Bronchial epithelial cell (primary cell): ENCODE results near the gene FAM13A. TPM values are rescaled to one million over a fixed set of nuclear protein-coding genes. Genes with fewer than 3 reads are reported as not detected.

Experiments used
- DNase-seq: peaks from one replicate; pipeline ENCODE4 v3.0.0-alpha.2; 2010; ENCODE audit warnings: low read depth
- FAIRE-seq: peaks from 2 replicates; lab custom pipeline; 2011; peaks lifted over from hg19 to GRCh38; lab: Jason Lieb, UNC
- H3K27me3 ChIP-seq: 2 replicates; pipeline ENCODE4 v1.5.1; 2011; ENCODE audit warnings: low read length; ENCODE audit not compliant: control insufficient read depth, insufficient read depth
- H3K36me3 ChIP-seq: 2 replicates; pipeline ENCODE4 v1.5.1; 2011; ENCODE audit warnings: low read length; ENCODE audit not compliant: control insufficient read depth, insufficient read depth
- H3K4me3 ChIP-seq: 2 replicates; pipeline ENCODE4 v1.5.1; 2011; ENCODE audit warnings: mild to moderate bottlenecking, low read depth, low read length, control low read depth
- total RNA-seq: library from RNA; depleted of rRNA; stranded (reverse); fragments of >200 nt; gene quantifications from 2 replicates; pipeline ENCODE4 v1.2.1, GENCODE V29; 2014
- TF ChIP-seq, protein P1 (sequence below): IDR thresholded peaks from 2 replicates; pipeline ENCODE4 v1.5.1; 2011; ENCODE audit warnings: mild to moderate bottlenecking, moderate library complexity, low read length, control low read depth, inconsistent platforms; ENCODE audit not compliant: insufficient read depth, severe bottlenecking

Gene FAM13A
- total RNA-seq, 1 donor from 2014 or later: 5.8 TPM

DNA sequence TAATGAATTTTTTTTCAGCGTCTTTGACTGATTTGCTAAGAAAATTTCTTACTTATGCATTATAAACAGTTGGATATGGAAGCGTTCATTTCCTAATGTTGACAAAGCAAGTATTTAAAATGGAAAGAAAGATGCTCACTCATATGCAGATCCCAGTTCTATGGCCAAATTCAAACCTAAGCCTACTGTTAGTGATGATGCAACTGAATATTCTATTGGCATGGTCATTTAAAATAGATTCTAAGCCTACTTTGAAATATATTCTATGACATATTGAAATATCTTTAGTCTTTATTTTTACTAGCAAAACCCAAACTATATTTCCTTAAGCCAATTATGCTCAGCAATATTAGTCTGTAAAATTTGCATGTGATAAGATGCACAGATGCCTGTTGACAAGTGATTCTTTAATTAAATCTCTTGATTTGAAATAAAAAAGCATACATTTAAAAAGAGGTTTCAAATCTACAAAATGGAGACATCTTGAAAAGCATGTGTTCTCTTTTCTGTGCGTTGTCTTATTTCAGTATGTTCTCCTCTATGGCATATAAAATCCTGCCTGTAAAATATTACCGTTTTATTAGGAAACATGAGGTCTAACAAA, 262.8 kb downstream of the FAM13A start:
- FAIRE-seq: no peak
- H3K27me3 ChIP-seq: no peaks in the 10 kb centered on the region
- no peaks in the 10 kb centered on the region for H3K36me3 ChIP-seq
- H3K4me3 ChIP-seq: no peak overlapping the region
- DNase-seq: no peak
- TF ChIP-seq, protein P1, sequence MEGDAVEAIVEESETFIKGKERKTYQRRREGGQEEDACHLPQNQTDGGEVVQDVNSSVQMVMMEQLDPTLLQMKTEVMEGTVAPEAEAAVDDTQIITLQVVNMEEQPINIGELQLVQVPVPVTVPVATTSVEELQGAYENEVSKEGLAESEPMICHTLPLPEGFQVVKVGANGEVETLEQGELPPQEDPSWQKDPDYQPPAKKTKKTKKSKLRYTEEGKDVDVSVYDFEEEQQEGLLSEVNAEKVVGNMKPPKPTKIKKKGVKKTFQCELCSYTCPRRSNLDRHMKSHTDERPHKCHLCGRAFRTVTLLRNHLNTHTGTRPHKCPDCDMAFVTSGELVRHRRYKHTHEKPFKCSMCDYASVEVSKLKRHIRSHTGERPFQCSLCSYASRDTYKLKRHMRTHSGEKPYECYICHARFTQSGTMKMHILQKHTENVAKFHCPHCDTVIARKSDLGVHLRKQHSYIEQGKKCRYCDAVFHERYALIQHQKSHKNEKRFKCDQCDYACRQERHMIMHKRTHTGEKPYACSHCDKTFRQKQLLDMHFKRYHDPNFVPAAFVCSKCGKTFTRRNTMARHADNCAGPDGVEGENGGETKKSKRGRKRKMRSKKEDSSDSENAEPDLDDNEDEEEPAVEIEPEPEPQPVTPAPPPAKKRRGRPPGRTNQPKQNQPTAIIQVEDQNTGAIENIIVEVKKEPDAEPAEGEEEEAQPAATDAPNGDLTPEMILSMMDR: no peak

DNA sequence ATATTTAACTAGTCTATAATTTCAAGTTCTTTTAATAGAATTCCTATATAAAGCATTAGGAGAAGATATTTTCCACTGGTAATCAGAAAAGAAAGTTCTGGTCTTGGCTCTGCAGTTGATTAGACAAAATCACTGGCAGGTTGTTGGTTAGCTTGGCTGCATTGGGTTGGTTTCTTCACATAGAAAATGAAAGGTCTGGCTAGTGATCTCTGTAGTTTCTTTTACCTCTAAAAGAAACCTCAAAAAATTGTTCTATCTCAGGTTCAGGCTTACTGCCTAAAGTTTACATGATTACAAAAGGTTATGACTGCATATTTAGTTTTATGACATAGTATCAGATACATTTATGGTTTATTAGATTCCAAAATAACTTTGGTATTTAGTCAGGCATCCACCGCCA, 263.5 kb downstream of the FAM13A start:
- TF ChIP-seq, protein P1: no peak
- DNase-seq: no peak
- FAIRE-seq: no peak

DNA sequence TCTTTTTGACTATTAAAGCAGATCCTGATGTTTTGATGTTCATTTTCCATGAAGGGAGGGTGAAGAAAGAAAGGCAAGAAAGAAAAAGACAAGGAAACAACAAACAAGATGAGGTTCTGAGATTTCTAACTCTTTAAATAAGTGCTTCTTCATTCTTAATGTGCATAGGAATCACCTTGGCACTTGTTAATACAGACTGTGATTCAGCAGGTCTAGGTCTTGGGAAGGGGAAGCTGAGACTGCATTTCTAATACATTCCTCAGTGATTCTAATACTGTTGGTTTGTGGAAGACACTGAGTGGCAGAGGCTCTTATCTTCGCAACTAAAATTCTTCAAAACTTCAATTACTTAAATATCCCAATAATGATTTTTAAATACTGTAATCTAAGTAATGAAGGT, 264.2 kb downstream of the FAM13A start:
- TF ChIP-seq, protein P1: no peak
- H3K4me3 ChIP-seq: no peak overlapping the region
- no peak for FAIRE-seq
- H3K27me3 ChIP-seq: no peaks in the 10 kb centered on the region
- DNase-seq: no peak
- no peaks in the 10 kb centered on the region for H3K36me3 ChIP-seq

More for the DNA sequence above, 263.5 kb downstream of the FAM13A start:
- Histone ChIP-seq H3K27me3 (no peaks in the 10 kb centered on the region), H3K4me3 (no peak overlapping the region), H3K36me3 (no peaks in the 10 kb centered on the region)

DNA sequence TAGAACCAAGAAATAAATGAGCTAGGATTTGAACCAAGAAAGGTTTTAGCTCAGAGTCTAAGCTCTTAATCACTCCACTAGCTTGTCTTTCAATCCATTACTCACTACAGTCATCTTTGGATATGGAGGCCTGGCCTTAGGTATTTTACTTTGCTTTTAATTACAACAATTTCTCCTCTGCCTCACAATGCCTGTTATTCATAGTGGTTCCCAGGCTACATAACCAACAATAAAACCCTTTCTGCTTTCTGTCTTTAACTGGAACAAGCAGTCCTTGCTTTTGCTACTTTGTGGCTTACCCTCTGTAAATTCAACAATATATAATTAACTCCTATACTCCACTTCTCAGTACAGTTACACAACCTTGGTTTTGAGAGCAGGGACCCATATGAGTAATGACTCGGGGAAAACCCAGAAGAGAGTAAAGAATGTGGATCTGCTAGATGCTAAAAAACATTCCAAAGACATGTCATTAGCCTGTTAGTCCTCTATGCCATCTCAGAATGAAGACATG, 264.7 kb downstream of the FAM13A start:
- no peak for FAIRE-seq

DNA sequence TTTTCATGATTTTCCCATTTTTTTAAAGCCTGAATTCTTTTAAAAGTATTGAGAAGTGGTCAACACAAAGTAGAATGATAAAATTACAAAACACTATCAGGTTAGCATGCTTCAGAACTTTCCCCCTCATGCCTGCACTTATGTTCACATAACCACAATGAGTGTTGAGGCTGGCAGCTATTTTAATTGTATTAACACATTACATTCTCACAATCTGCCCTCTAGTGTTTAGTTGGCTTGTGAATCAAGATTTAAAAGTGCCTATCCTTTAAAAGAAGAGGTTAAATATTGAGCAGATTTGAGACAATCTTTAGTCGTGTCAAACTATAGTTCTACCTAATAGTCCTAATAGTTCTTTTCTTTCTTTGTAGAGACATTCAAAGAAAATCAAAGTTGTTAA, 265.7 kb downstream of the FAM13A start:
- TF ChIP-seq, protein P1: peak; percentile 6
- peak; percentile 51 for DNase-seq
- Histone ChIP-seq H3K36me3 (no peaks in the 10 kb centered on the region), H3K4me3 (no peak overlapping the region), H3K27me3 (no peaks in the 10 kb centered on the region)
- FAIRE-seq: no peak

More for the DNA sequence above, 264.7 kb downstream of the FAM13A start:
- DNase-seq: peak; percentile 92
- Histone ChIP-seq H3K4me3 (no peak overlapping the region), H3K36me3 (no peaks in the 10 kb centered on the region), H3K27me3 (no peaks in the 10 kb centered on the region)
- TF ChIP-seq, protein P1: no peak

DNA sequence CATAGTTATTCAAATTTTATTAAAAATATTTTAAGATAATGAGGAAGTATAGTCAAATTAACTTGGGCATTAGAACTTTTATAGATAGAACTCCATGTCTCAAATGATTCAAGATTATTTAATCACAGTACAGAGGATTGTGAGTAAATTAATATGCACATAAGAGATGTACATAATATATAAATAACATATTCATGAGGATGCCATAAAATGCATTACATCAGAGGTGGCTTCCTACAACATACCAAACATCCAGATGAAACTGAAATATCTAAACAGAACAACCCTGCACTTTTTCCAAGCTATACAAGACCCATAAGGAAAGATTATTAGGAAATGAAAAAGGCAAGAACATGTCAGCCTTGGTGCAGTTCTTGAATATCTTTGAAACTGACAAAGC, 268.1 kb downstream of the FAM13A start:
- no peak overlapping the region for H3K4me3 ChIP-seq
- no peaks in the 10 kb centered on the region for H3K27me3 ChIP-seq
- FAIRE-seq (no peak), DNase-seq (no peak)
- peaks cover 5% of the 10 kb centered on the region for H3K36me3 ChIP-seq
- TF ChIP-seq, protein P1: no peak
